ENCODE measurements around the gene QKI. TPM values are rescaled to one million over a fixed set of nuclear protein-coding genes. Genes with fewer than 3 reads are reported as not detected.
A peak's percentile ranks its signal among the peaks of the same experiment; 100 is the strongest.

QKI gene
- total and polyA plus RNA-seq, 2 donors (not counting 3 experiments of a cell fraction or from before 2014, with no cell fraction given), result 178 to 232 TPM

- H3K27ac ChIP-seq (ENCODE audit: insufficient read depth, low read depth, low read length), result no peak overlapping the region
- dilution Hi-C loops (cut with MboI; ENCODE audit: extremely low pct_ligation_motif_present, low sequenced_read_pairs), result no loop called here
- FAIRE-seq (no peak), DNase-seq (ENCODE audit: low read depth, low spot score) (no peak)
- TF ChIP-seq CTCF (IDR thresholded peaks at IDR 0.05; ENCODE audit: extremely low read depth in 1 of 2, insufficient read depth in 1 of 2, low read depth in 1 of 2, low read length in 2 of 2) (no peak), POLR2A (IDR thresholded peaks at IDR 0.05; ENCODE audit: low read depth, low read length) (no peak), EZH2 (IDR thresholded peaks at IDR 0.05; ENCODE audit: borderline replicate concordance, low read depth, low read length, severe bottlenecking) (no peak), JUN (IDR thresholded peaks at IDR 0.05; ENCODE audit: borderline replicate concordance, insufficient read depth, insufficient read length, low read depth) (no peak), FOS (IDR thresholded peaks at IDR 0.05; ENCODE audit: borderline replicate concordance, insufficient read depth, low read length) (no peak), MAX (IDR thresholded peaks at IDR 0.05; ENCODE audit: insufficient read depth, insufficient read length) (no peak), POLR2AphosphoS5 (IDR thresholded peaks at IDR 0.05; ENCODE audit: insufficient read depth, low read depth, low read length) (no peak), MYC (IDR thresholded peaks at IDR 0.05; ENCODE audit: low read depth, low read length) (no peak), GATA2 (IDR thresholded peaks at IDR 0.05; ENCODE audit: insufficient read depth, insufficient read length, low read depth, low read length) (no peak)
- H3K79me2 ChIP-seq (ENCODE audit: control insufficient read depth, insufficient read depth, low read length), result peaks cover 100% of the 10 kb centered on the region
- ChIA-PET CTCF (interaction anchor here (1.1 to 1.5 kb wide), 3 partner anchors 15 to 95 kb away, joined by 4 to 8 read pairs (median 7); no protein-coding TSS in a partner anchor), POLR2A (interaction anchor here (1.1 kb wide), 1 partner anchor 11 kb away, joined by 3 read pairs; no protein-coding TSS in a partner anchor)
- intact Hi-C loops (cut with micrococcal nuclease), result no loop called here
- no TSS peak for BruUV-seq (replicated peaks)
- peak overlapping the region; percentile 97 for H3K4me2 ChIP-seq (ENCODE audit: insufficient read depth, low read length)
- peaks cover 0 to 2% of the 10 kb centered on the region in 2 experiments for H3K36me3 ChIP-seq (ENCODE audit: control insufficient read depth in 2 of 2, extremely low read depth in 1 of 2, insufficient read depth in 2 of 2, low read length in 2 of 2)
- no peak overlapping the region for H3K9ac ChIP-seq (replicated peaks; ENCODE audit: extremely low read depth, insufficient read depth, low read length)
- H3K27me3 ChIP-seq (ENCODE audit: control insufficient read depth in 2 of 2, insufficient read depth in 2 of 2, low read length in 2 of 2), result no peaks in the 10 kb centered on the region
- H2AFZ ChIP-seq (ENCODE audit: low read depth, low read length), result no peak overlapping the region
- H3K9me3 ChIP-seq (replicated peaks; ENCODE audit: control insufficient read depth, insufficient read depth, low read length), result no peaks in the 10 kb centered on the region
- H3K4me1 ChIP-seq (ENCODE audit: control insufficient read depth, extremely low read depth, insufficient read depth, low read length), result peaks cover 43% of the 10 kb centered on the region
- peaks cover 2% of the 10 kb centered on the region for H3K9me1 ChIP-seq (replicated peaks; ENCODE audit: control insufficient read depth, extremely low read depth, insufficient read depth, low read length)
- H3K4me3 ChIP-seq (replicated peaks in 1 of 3; ENCODE audit: insufficient read depth in 1 of 3, low read depth in 1 of 3, low read length in 3 of 3), result peak overlapping the region in 1 of 3 experiments; percentile 77
- H4K20me1 ChIP-seq (replicated peaks; ENCODE audit: control insufficient read depth, extremely low read depth, insufficient read depth, low read length), result peaks cover 28% of the 10 kb centered on the region
Measured at GRCh38 chr6:163459536-163459935, 45.0 kb downstream of the QKI start.

All from endothelial cell of umbilical vein (primary cell).